ENCODE measurements around the gene SDK1.
"Not testable (repeated sequence)": the region's sequence is repeated elsewhere in the genome, so short reads cannot be mapped to it uniquely, and the experiment has no call there.

Gene SDK1

GRCh38 chr7:4299431-4299830 is 998.4 kb downstream of the SDK1 start:
- no peak for DNase-seq (ENCODE audit: low read depth, low spot score)

- no peak for DNase-seq (ENCODE audit: low read depth, low spot score)
Observed at GRCh38 chr7:4302203-4302905, 1001.3 kb downstream of the SDK1 start.

GRCh38 chr7:4307316-4308204 is 1006.5 kb downstream of the SDK1 start:
- DNase-seq (ENCODE audit: low read depth, low spot score) = no peak

GRCh38 chr7:4308205-4308590 is 1007.1 kb downstream of the SDK1 start:
- no peak for DNase-seq (ENCODE audit: low read depth, low spot score)

- DNase-seq (ENCODE audit: low read depth, low spot score) = not testable (repeated sequence)
Observed at GRCh38 chr7:4313911-4314310, 1012.9 kb downstream of the SDK1 start.

GRCh38 chr7:4314316-4314715 is 1013.3 kb downstream of the SDK1 start:
- DNase-seq (ENCODE audit: low read depth, low spot score) = not testable (repeated sequence)

Measured in astrocyte of the hippocampus (primary cell).